GM08714 (cell line): ENCODE measurements around the gene MCRIP1.
A peak's percentile ranks its signal among the peaks of the same experiment; 100 is the strongest.

Experiments used
- H3K4me3 ChIP-seq: fragments of 200-500 bp; sonication (Bioruptor generic); 2 replicates; pipeline ENCODE4 v1.5.1; 2014; ENCODE audit warnings: mild to moderate bottlenecking, low read length, inconsistent platforms
- ZNF274 ChIP-seq: IDR thresholded peaks from 2 replicates; pipeline ENCODE4 v1.6.1; 2012; ENCODE audit warnings: mild to moderate bottlenecking, low read depth, low read length

The MCRIP1 gene

GRCh38 chr17:81839301-81839700 is 6.2 kb upstream of the MCRIP1 start:
- no peak for TF ChIP-seq ZNF274
- no peak overlapping the region for H3K4me3 ChIP-seq

- no peak overlapping the region for H3K4me3 ChIP-seq
- TF ChIP-seq ZNF274, result no peak
These were observed 5.7 kb upstream of the MCRIP1 start for GRCh38 chr17:81838753-81839255.

GRCh38 chr17:81837641-81838040 is 4.5 kb upstream of the MCRIP1 start:
- TF ChIP-seq ZNF274, result no peak
- H3K4me3 ChIP-seq, result no peak overlapping the region

GRCh38 chr17:81834831-81835267 is 1.8 kb upstream of the MCRIP1 start, which contains the start of gene PPP1R27:
TSS of gene PPP1R27 (minus strand) at chr17:81835050. CDS start at chr17:81834953, 97 bp downstream.
- H3K4me3 ChIP-seq, result peak within 1 kb of the TSS; percentile 92
- TF ChIP-seq ZNF274, result no peak

- peak overlapping the region; percentile 92 for H3K4me3 ChIP-seq
- no peak for TF ChIP-seq ZNF274
These were observed 1.1 kb upstream of the MCRIP1 start for GRCh38 chr17:81833921-81834830.

GRCh38 chr17:81832608-81833159 is 407 bp downstream of the MCRIP1 start:
- peak overlapping the region; percentile 95 for H3K4me3 ChIP-seq
- TF ChIP-seq ZNF274, result no peak

GRCh38 chr17:81831957-81832607 is 1.0 kb downstream of the MCRIP1 start:
- H3K4me3 ChIP-seq, result peak overlapping the region; percentile 95
- TF ChIP-seq ZNF274, result no peak

- H3K4me3 ChIP-seq, result peak overlapping the region; percentile 95; the same call in 1 of the 2 replicates
- no peak for TF ChIP-seq ZNF274
These were observed 1.5 kb downstream of the MCRIP1 start for GRCh38 chr17:81831563-81831956.

GRCh38 chr17:81829858-81830257 is 3.2 kb downstream of the MCRIP1 start:
- TF ChIP-seq ZNF274, result no peak

GRCh38 chr17:81828656-81829055 is 4.4 kb downstream of the MCRIP1 start:
- TF ChIP-seq ZNF274, result no peak
- H3K4me3 ChIP-seq, result no peak overlapping the region

More at GRCh38 chr17:81829858-81830257, 3.2 kb downstream of the MCRIP1 start:
- H3K4me3 ChIP-seq, result no peak overlapping the region

GRCh38 chr17:81825841-81826466 is 7.1 kb downstream of the MCRIP1 start:
- TF ChIP-seq ZNF274, result no peak
- no peak overlapping the region for H3K4me3 ChIP-seq

GRCh38 chr17:81824595-81824994 is 8.5 kb downstream of the MCRIP1 start:
- no peak for TF ChIP-seq ZNF274
- no peak overlapping the region for H3K4me3 ChIP-seq

GRCh38 chr17:81823820-81824550 is 9.1 kb downstream of the MCRIP1 start:
- TF ChIP-seq ZNF274, result no peak
- no peak overlapping the region for H3K4me3 ChIP-seq
